Measurements from ENCODE around the gene PLEKHG4B.

The PLEKHG4B gene

GRCh38 chr5:149745-150485 lies 57.9 kb downstream of the PLEKHG4B start:
- H3K9me3 ChIP-seq = no peaks in the 10 kb centered on the region
- no peak for DNase-seq
- H3K36me3 ChIP-seq = no peaks in the 10 kb centered on the region
- no peak for TF ChIP-seq CTCF (IDR thresholded peaks at IDR 0.05; ENCODE audit: low read depth, low read length)
- peaks cover 3% of the 10 kb centered on the region; the same call in 1 of the 2 replicates for H3K27me3 ChIP-seq
- no peak overlapping the region for H3K4me3 ChIP-seq (ENCODE audit: low read depth, low read length)
- no peaks in the 10 kb centered on the region for H3K4me1 ChIP-seq

- no peaks in the 10 kb centered on the region for H3K36me3 ChIP-seq
- peaks cover 3% of the 10 kb centered on the region; the same call in 1 of the 2 replicates for H3K27me3 ChIP-seq
- H3K4me1 ChIP-seq = no peaks in the 10 kb centered on the region
- DNase-seq = no peak
- H3K9me3 ChIP-seq = no peaks in the 10 kb centered on the region
- H3K4me3 ChIP-seq (ENCODE audit: low read depth, low read length) = no peak overlapping the region
- no peak for TF ChIP-seq CTCF (IDR thresholded peaks at IDR 0.05; ENCODE audit: low read depth, low read length)
Observed at GRCh38 chr5:150746-151145, 58.8 kb downstream of the PLEKHG4B start.

- Histone ChIP-seq H3K36me3 (no peaks in the 10 kb centered on the region), H3K4me3 (ENCODE audit: low read depth, low read length) (no peak overlapping the region), H3K4me1 (no peaks in the 10 kb centered on the region), H3K27me3 (peaks cover 3% of the 10 kb centered on the region; the same call in 1 of the 2 replicates), H3K9me3 (no peaks in the 10 kb centered on the region)
- TF ChIP-seq CTCF (IDR thresholded peaks at IDR 0.05; ENCODE audit: low read depth, low read length) = no peak
- DNase-seq = no peak
Observed at GRCh38 chr5:152077-152476, 60.1 kb downstream of the PLEKHG4B start.

- TF ChIP-seq CTCF (IDR thresholded peaks at IDR 0.05; ENCODE audit: low read depth, low read length) = no peak
- Histone ChIP-seq H3K36me3 (no peaks in the 10 kb centered on the region), H3K4me3 (ENCODE audit: low read depth, low read length) (no peak overlapping the region), H3K27me3 (peaks cover 3% of the 10 kb centered on the region; the same call in 1 of the 2 replicates), H3K4me1 (no peaks in the 10 kb centered on the region), H3K9me3 (no peaks in the 10 kb centered on the region)
- DNase-seq = no peak
Observed at GRCh38 chr5:153256-153655, 61.3 kb downstream of the PLEKHG4B start.

DNA sequence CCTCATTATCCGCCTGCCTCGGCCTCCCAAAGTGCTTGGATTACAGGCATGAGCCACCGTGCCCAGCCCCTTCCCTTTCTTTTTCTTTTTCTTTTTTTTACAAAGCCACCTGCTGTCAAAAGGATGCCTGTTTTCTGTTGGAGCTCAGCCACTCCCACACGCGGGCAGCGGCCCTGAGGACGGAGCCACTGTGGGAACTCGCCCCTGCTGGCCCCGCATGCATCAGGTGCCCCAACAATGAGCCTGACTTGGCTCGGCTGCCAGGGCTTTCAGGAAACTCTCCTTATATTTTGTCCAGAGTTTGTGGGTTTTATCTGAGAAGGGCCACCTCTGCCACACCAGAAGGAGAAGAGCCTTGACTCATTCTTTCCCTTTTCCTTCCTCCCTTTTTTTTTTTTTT lies 62.3 kb downstream of the PLEKHG4B start:
- H3K4me3 ChIP-seq (ENCODE audit: low read depth, low read length) = no peak overlapping the region
- no peaks in the 10 kb centered on the region for H3K4me1 ChIP-seq
- H3K9me3 ChIP-seq = no peaks in the 10 kb centered on the region
- peaks cover 3% of the 10 kb centered on the region for H3K27me3 ChIP-seq
- no peak for DNase-seq
- no peak for TF ChIP-seq CTCF (IDR thresholded peaks at IDR 0.05; ENCODE audit: low read depth, low read length)
- no peaks in the 10 kb centered on the region for H3K36me3 ChIP-seq

- no peak for DNase-seq
- TF ChIP-seq CTCF (IDR thresholded peaks at IDR 0.05; ENCODE audit: low read depth, low read length) = no peak
- H3K4me1 ChIP-seq = no peaks in the 10 kb centered on the region
- no peak overlapping the region for H3K4me3 ChIP-seq (ENCODE audit: low read depth, low read length)
- no peaks in the 10 kb centered on the region for H3K36me3 ChIP-seq
- no peaks in the 10 kb centered on the region for H3K9me3 ChIP-seq
- peaks cover 3% of the 10 kb centered on the region for H3K27me3 ChIP-seq
Observed at GRCh38 chr5:154826-155225, 62.9 kb downstream of the PLEKHG4B start.
